ENCODE results near the gene GLIS2. TPM values are rescaled to one million over a fixed set of nuclear protein-coding genes. Genes with fewer than 3 reads are reported as not detected.
A peak's percentile ranks its signal among the peaks of the same experiment; 100 is the strongest.

The GLIS2 gene
- total and polyA plus RNA-seq, 10 donors, result 0.89 to 8.4 (median 3.3) TPM

- no peaks in the 10 kb centered on the region for H3K36me3 ChIP-seq
- H3K4me1 ChIP-seq, result peaks cover 10 to 45% (median 20%) of the 10 kb centered on the region in 6 donors
- 0 to 1% (median 0%) methylated on average over 52 to 72 of the region's 72 CpGs for WGBS, 5 donors
- H3K27ac ChIP-seq, result peak overlapping the region; percentile 69 to 95 (median 90)
- intact Hi-C loops (cut with DNase I; ENCODE audit: low total_unique reads), result no loop called here
- H3K9me3 ChIP-seq, result no peaks in the 10 kb centered on the region
- DNase-seq, result peak; percentile 99
- TF ChIP-seq POLR2AphosphoS5 (IDR thresholded peaks at IDR 0.05) (peak; percentile 79 to 85 (median 81)), POLR2A (IDR thresholded peaks at IDR 0.05) (peak in 2 of 3 donors; percentile 53 to 54), CTCF (IDR thresholded peaks at IDR 0.05 in 8 of 11, conservative IDR thresholded peaks at IDR 0.05 in 3 of 11) (peak in 6 of 11 experiments; percentile 14 to 42 (median 26))
- no peaks in the 10 kb centered on the region for H3K27me3 ChIP-seq (replicated peaks in 1 of 7)
- peak overlapping the region; percentile 88 to 100 (median 99) for H3K4me3 ChIP-seq
Measured at GRCh38 chr16:4271176-4272113, 44.4 kb upstream of the GLIS2 start.

- WGBS, 5 donors, result 0 to 1% (median 1%) methylated on average over 16 to 77 of the region's 79 CpGs
- DNase-seq, result peak; percentile 93
- peaks cover 10 to 45% (median 20%) of the 10 kb centered on the region in 6 donors for H3K4me1 ChIP-seq
- no peaks in the 10 kb centered on the region for H3K9me3 ChIP-seq
- peak overlapping the region; percentile 88 to 100 (median 99) for H3K4me3 ChIP-seq
- no peaks in the 10 kb centered on the region for H3K36me3 ChIP-seq
- H3K27ac ChIP-seq, result peak overlapping the region; percentile 69 to 95 (median 90)
- peak in 2 of 11 experiments; percentile 2 to 11 for TF ChIP-seq CTCF (IDR thresholded peaks at IDR 0.05 in 8 of 11, conservative IDR thresholded peaks at IDR 0.05 in 3 of 11)
- no peak for TF ChIP-seq POLR2A (IDR thresholded peaks at IDR 0.05)
- H3K27me3 ChIP-seq (replicated peaks in 1 of 7), result no peaks in the 10 kb centered on the region
- intact Hi-C loops (cut with DNase I; ENCODE audit: low total_unique reads), result no loop called here
Measured at GRCh38 chr16:4272114-4272956, 43.5 kb upstream of the GLIS2 start.

- DNase-seq, result peak; percentile 89
- peaks cover 10 to 45% (median 20%) of the 10 kb centered on the region in 6 donors for H3K4me1 ChIP-seq
- TF ChIP-seq CTCF (IDR thresholded peaks at IDR 0.05 in 8 of 11, conservative IDR thresholded peaks at IDR 0.05 in 3 of 11) (peak in 8 of 11 experiments; percentile 12 to 57 (median 36)), POLR2A (IDR thresholded peaks at IDR 0.05) (no peak), POLR2AphosphoS5 (IDR thresholded peaks at IDR 0.05) (peak in 2 of 3 donors; percentile 64 to 74)
- 1 to 8% (median 3%) methylated on average over 12 to 25 of the region's 25 CpGs for WGBS, 5 donors
- H3K27ac ChIP-seq, result peak overlapping the region; percentile 80 to 95 (median 88)
- H3K27me3 ChIP-seq (replicated peaks in 1 of 7), result no peaks in the 10 kb centered on the region
- no peaks in the 10 kb centered on the region for H3K36me3 ChIP-seq
- intact Hi-C loops (cut with DNase I; ENCODE audit: low total_unique reads), result no loop called here
- no peaks in the 10 kb centered on the region for H3K9me3 ChIP-seq
- H3K4me3 ChIP-seq, result peak overlapping the region; percentile 88 to 100 (median 99)
Measured at GRCh38 chr16:4273858-4274311, 42.0 kb upstream of the GLIS2 start.
